ENCODE measurements around the gene LY6G5B. TPM values are rescaled to one million over a fixed set of nuclear protein-coding genes. Genes with fewer than 3 reads are reported as not detected.

Gene LY6G5B
- total and polyA plus RNA-seq, 2 experiments from 2014 or later, result 7.9 to 8.4 TPM

DNA sequence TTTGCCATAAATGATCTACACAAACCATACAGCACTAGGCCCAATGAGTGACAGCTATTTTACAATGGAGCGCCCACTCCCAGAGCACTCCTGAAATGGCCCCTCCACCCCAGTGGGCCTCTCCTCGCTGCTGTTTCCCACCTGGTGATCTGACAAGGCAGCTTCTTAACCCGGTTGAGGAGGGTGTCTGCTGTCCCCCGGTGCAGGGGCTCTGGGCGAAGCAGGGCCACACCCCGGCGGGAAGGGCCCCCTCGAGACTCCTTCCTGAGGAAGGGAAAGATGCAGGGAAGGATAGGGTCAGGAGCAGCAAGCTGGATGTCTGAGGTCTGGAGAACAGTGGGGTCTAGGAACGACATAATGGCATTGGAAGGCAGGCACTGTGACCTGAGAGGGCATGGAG is 23.1 kb downstream of the LY6G5B start:
- H3K27ac ChIP-seq (ENCODE audit: low read depth), result no peak overlapping the region
- ATAC-seq, result no peak
- H3K36me3 ChIP-seq (ENCODE audit: insufficient read depth), result peaks cover 6% of the 10 kb centered on the region; the same call in 1 of the 2 replicates
- Mint-ChIP-seq H3K27me3 (ENCODE audit: insufficient read depth, low read depth, poor library complexity) (peaks cover 5% of the 10 kb centered on the region), H3K36me3 (ENCODE audit: low read depth) (peaks cover 25% of the 10 kb centered on the region), H3K9me3 (no peaks in the 10 kb centered on the region), H3K4me3 (no peak overlapping the region), H3K4me1 (no peaks in the 10 kb centered on the region), H3K27ac (no peak overlapping the region)
- H3K79me2 ChIP-seq (replicated peaks; ENCODE audit: insufficient read depth), result no peaks in the 10 kb centered on the region
- H3K9me2 ChIP-seq (ENCODE audit: insufficient read depth), result no peaks in the 10 kb centered on the region
- no peaks in the 10 kb centered on the region for H4K20me1 ChIP-seq (replicated peaks; ENCODE audit: insufficient read depth)
- H3K4me2 ChIP-seq, result no peak overlapping the region
- H2AFZ ChIP-seq, result no peak overlapping the region
- H3F3A ChIP-seq (replicated peaks; ENCODE audit: low read depth), result no peaks in the 10 kb centered on the region
- H3K27me3 ChIP-seq (ENCODE audit: insufficient read depth), result no peaks in the 10 kb centered on the region
- no peaks in the 10 kb centered on the region for H3K4me1 ChIP-seq (ENCODE audit: insufficient read depth)
- no peak overlapping the region for H3K4me3 ChIP-seq
- no peak for DNase-seq (ENCODE audit: low spot score)
- TF ChIP-seq ZNF114 (CRISPR knock-in tag; IDR thresholded peaks at IDR 0.05) (no peak), JUNB (IDR thresholded peaks at IDR 0.05; ENCODE audit: unreplicated experiment) (no peak), CREB1 (CRISPR knock-in tag; IDR thresholded peaks at IDR 0.05; ENCODE audit: low read depth) (no peak), EZH2phosphoT487 (IDR thresholded peaks at IDR 0.05; ENCODE audit: unreplicated experiment) (no peak), EZH2 (IDR thresholded peaks at IDR 0.05; ENCODE audit: low read depth, unreplicated experiment) (no peak), STAT1 (IDR thresholded peaks at IDR 0.05; ENCODE audit: unreplicated experiment) (no peak), POLR2AphosphoS5 (IDR thresholded peaks at IDR 0.05; ENCODE audit: low read depth) (no peak), NANOG (IDR thresholded peaks at IDR 0.05; ENCODE audit: borderline replicate concordance) (no peak), ZNF331 (CRISPR knock-in tag; IDR thresholded peaks at IDR 0.05; ENCODE audit: low read depth) (no peak)
- TF ChIP-seq, protein P1, sequence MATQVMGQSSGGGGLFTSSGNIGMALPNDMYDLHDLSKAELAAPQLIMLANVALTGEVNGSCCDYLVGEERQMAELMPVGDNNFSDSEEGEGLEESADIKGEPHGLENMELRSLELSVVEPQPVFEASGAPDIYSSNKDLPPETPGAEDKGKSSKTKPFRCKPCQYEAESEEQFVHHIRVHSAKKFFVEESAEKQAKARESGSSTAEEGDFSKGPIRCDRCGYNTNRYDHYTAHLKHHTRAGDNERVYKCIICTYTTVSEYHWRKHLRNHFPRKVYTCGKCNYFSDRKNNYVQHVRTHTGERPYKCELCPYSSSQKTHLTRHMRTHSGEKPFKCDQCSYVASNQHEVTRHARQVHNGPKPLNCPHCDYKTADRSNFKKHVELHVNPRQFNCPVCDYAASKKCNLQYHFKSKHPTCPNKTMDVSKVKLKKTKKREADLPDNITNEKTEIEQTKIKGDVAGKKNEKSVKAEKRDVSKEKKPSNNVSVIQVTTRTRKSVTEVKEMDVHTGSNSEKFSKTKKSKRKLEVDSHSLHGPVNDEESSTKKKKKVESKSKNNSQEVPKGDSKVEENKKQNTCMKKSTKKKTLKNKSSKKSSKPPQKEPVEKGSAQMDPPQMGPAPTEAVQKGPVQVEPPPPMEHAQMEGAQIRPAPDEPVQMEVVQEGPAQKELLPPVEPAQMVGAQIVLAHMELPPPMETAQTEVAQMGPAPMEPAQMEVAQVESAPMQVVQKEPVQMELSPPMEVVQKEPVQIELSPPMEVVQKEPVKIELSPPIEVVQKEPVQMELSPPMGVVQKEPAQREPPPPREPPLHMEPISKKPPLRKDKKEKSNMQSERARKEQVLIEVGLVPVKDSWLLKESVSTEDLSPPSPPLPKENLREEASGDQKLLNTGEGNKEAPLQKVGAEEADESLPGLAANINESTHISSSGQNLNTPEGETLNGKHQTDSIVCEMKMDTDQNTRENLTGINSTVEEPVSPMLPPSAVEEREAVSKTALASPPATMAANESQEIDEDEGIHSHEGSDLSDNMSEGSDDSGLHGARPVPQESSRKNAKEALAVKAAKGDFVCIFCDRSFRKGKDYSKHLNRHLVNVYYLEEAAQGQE (IDR thresholded peaks at IDR 0.05; ENCODE audit: unreplicated experiment), result no peak
- TF ChIP-seq, protein P2, sequence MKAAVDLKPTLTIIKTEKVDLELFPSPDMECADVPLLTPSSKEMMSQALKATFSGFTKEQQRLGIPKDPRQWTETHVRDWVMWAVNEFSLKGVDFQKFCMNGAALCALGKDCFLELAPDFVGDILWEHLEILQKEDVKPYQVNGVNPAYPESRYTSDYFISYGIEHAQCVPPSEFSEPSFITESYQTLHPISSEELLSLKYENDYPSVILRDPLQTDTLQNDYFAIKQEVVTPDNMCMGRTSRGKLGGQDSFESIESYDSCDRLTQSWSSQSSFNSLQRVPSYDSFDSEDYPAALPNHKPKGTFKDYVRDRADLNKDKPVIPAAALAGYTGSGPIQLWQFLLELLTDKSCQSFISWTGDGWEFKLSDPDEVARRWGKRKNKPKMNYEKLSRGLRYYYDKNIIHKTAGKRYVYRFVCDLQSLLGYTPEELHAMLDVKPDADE (IDR thresholded peaks at IDR 0.05), result no peak
- TF ChIP-seq, protein P3, sequence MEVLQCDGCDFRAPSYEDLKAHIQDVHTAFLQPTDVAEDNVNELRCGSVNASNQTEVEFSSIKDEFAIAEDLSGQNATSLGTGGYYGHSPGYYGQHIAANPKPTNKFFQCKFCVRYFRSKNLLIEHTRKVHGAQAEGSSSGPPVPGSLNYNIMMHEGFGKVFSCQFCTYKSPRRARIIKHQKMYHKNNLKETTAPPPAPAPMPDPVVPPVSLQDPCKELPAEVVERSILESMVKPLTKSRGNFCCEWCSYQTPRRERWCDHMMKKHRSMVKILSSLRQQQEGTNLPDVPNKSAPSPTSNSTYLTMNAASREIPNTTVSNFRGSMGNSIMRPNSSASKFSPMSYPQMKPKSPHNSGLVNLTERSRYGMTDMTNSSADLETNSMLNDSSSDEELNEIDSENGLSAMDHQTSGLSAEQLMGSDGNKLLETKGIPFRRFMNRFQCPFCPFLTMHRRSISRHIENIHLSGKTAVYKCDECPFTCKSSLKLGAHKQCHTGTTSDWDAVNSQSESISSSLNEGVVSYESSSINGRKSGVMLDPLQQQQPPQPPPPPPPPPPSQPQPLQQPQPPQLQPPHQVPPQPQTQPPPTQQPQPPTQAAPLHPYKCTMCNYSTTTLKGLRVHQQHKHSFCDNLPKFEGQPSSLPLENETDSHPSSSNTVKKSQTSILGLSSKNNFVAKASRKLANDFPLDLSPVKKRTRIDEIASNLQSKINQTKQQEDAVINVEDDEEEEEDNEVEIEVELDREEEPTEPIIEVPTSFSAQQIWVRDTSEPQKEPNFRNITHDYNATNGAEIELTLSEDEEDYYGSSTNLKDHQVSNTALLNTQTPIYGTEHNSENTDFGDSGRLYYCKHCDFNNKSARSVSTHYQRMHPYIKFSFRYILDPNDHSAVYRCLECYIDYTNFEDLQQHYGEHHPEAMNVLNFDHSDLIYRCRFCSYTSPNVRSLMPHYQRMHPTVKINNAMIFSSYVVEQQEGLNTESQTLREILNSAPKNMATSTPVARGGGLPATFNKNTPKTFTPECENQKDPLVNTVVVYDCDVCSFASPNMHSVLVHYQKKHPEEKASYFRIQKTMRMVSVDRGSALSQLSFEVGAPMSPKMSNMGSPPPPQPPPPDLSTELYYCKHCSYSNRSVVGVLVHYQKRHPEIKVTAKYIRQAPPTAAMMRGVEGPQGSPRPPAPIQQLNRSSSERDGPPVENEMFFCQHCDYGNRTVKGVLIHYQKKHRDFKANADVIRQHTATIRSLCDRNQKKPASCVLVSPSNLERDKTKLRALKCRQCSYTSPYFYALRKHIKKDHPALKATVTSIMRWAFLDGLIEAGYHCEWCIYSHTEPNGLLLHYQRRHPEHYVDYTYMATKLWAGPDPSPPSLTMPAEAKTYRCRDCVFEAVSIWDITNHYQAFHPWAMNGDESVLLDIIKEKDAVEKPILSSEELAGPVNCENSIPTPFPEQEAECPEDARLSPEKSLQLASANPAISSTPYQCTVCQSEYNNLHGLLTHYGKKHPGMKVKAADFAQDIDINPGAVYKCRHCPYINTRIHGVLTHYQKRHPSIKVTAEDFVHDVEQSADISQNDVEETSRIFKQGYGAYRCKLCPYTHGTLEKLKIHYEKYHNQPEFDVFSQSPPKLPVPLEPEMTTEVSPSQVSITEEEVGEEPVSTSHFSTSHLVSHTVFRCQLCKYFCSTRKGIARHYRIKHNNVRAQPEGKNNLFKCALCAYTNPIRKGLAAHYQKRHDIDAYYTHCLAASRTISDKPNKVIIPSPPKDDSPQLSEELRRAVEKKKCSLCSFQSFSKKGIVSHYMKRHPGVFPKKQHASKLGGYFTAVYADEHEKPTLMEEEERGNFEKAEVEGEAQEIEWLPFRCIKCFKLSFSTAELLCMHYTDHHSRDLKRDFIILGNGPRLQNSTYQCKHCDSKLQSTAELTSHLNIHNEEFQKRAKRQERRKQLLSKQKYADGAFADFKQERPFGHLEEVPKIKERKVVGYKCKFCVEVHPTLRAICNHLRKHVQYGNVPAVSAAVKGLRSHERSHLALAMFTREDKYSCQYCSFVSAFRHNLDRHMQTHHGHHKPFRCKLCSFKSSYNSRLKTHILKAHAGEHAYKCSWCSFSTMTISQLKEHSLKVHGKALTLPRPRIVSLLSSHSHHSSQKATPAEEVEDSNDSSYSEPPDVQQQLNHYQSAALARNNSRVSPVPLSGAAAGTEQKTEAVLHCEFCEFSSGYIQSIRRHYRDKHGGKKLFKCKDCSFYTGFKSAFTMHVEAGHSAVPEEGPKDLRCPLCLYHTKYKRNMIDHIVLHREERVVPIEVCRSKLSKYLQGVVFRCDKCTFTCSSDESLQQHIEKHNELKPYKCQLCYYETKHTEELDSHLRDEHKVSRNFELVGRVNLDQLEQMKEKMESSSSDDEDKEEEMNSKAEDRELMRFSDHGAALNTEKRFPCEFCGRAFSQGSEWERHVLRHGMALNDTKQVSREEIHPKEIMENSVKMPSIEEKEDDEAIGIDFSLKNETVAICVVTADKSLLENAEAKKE (CRISPR knock-in tag; IDR thresholded peaks at IDR 0.05), result no peak
- TF ChIP-seq, protein P4, sequence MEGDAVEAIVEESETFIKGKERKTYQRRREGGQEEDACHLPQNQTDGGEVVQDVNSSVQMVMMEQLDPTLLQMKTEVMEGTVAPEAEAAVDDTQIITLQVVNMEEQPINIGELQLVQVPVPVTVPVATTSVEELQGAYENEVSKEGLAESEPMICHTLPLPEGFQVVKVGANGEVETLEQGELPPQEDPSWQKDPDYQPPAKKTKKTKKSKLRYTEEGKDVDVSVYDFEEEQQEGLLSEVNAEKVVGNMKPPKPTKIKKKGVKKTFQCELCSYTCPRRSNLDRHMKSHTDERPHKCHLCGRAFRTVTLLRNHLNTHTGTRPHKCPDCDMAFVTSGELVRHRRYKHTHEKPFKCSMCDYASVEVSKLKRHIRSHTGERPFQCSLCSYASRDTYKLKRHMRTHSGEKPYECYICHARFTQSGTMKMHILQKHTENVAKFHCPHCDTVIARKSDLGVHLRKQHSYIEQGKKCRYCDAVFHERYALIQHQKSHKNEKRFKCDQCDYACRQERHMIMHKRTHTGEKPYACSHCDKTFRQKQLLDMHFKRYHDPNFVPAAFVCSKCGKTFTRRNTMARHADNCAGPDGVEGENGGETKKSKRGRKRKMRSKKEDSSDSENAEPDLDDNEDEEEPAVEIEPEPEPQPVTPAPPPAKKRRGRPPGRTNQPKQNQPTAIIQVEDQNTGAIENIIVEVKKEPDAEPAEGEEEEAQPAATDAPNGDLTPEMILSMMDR (conservative IDR thresholded peaks at IDR 0.05; ENCODE audit: low read depth in 2 of 2), result no peak

Data from GM23338 (cell line).